ENCODE data around the gene SREK1. TPM values are rescaled to one million over a fixed set of nuclear protein-coding genes. Genes with fewer than 3 reads are reported as not detected.
"Not testable (repeated sequence)": the region's sequence is repeated elsewhere in the genome, so short reads cannot be mapped to it uniquely, and the experiment has no call there.

Gene SREK1
- total and polyA plus RNA-seq, 3 donors from 2014 or later = 28.4 to 139 (median 108) TPM

- H3K27me3 ChIP-seq = no peaks in the 10 kb centered on the region
- TF ChIP-seq POLR2A (IDR thresholded peaks at IDR 0.05) (no peak), CTCF (IDR thresholded peaks at IDR 0.05) (no peak)
- H3K27ac ChIP-seq = peak overlapping the region in 1 of 2 donors; percentile 33
- no peaks in the 10 kb centered on the region for H3K9me3 ChIP-seq
- H3K4me1 ChIP-seq = peaks cover 16% of the 10 kb centered on the region
- H3K36me3 ChIP-seq (ENCODE audit: low read depth, missing control alignments) = no peaks in the 10 kb centered on the region
- intact Hi-C loops (cut with DNase I; ENCODE audit: low total_unique reads) = no loop called here
- H3K4me3 ChIP-seq = no peak overlapping the region
- DNase-seq = peak; percentile 24
- WGBS, 2 donors = 55 to 59% methylated on average over 10 of the region's 10 CpGs
Observed at GRCh38 chr5:66207800-66208561, 63.9 kb downstream of the SREK1 start.

GRCh38 chr5:66209350-66209749 lies 65.2 kb downstream of the SREK1 start:
- no peak for TF ChIP-seq CTCF (IDR thresholded peaks at IDR 0.05)
- no peak for TF ChIP-seq POLR2A (IDR thresholded peaks at IDR 0.05)
- no peak overlapping the region for H3K4me3 ChIP-seq
- H3K4me1 ChIP-seq = peaks cover 16% of the 10 kb centered on the region
- intact Hi-C loops (cut with DNase I; ENCODE audit: low total_unique reads) = no loop called here
- H3K36me3 ChIP-seq (ENCODE audit: low read depth, missing control alignments) = no peaks in the 10 kb centered on the region
- no peak for DNase-seq
- no peaks in the 10 kb centered on the region for H3K9me3 ChIP-seq
- no peaks in the 10 kb centered on the region for H3K27me3 ChIP-seq
- 92 to 95% methylated on average over 4 of the region's 4 CpGs for WGBS, 2 donors
- peak overlapping the region in 1 of 2 donors; percentile 36 for H3K27ac ChIP-seq

GRCh38 chr5:66209794-66210193 lies 65.7 kb downstream of the SREK1 start:
- Histone ChIP-seq H3K9me3 (no peaks in the 10 kb centered on the region), H3K27me3 (no peaks in the 10 kb centered on the region), H3K27ac (peak overlapping the region in 1 of 2 donors; percentile 36), H3K4me3 (no peak overlapping the region), H3K36me3 (ENCODE audit: low read depth, missing control alignments) (no peaks in the 10 kb centered on the region), H3K4me1 (peaks cover 16% of the 10 kb centered on the region)
- peak; percentile 57 for DNase-seq
- WGBS, 2 donors = 36 to 39% methylated on average over 5 to 6 of the region's 6 CpGs
- no peak for TF ChIP-seq POLR2A (IDR thresholded peaks at IDR 0.05)
- no peak for TF ChIP-seq CTCF (IDR thresholded peaks at IDR 0.05)
- intact Hi-C loops (cut with DNase I; ENCODE audit: low total_unique reads) = no loop called here

GRCh38 chr5:66213533-66213932 lies 69.4 kb downstream of the SREK1 start:
- TF ChIP-seq CTCF (IDR thresholded peaks at IDR 0.05) (no peak), POLR2A (IDR thresholded peaks at IDR 0.05) (no peak)
- intact Hi-C loops (cut with DNase I; ENCODE audit: low total_unique reads) = no loop called here
- Histone ChIP-seq H3K36me3 (ENCODE audit: low read depth, missing control alignments) (no peaks in the 10 kb centered on the region), H3K4me3 (no peak overlapping the region), H3K9me3 (no peaks in the 10 kb centered on the region), H3K27ac (no peak overlapping the region), H3K4me1 (peaks cover 14% of the 10 kb centered on the region), H3K27me3 (no peaks in the 10 kb centered on the region)
- DNase-seq = no peak
- WGBS, 2 donors = 84 to 90% methylated on average over 2 of the region's 2 CpGs

GRCh38 chr5:66222455-66222854 lies 78.4 kb downstream of the SREK1 start:
- Histone ChIP-seq H3K4me3 (no peak overlapping the region), H3K27me3 (no peaks in the 10 kb centered on the region), H3K36me3 (ENCODE audit: low read depth, missing control alignments) (no peaks in the 10 kb centered on the region), H3K4me1 (no peaks in the 10 kb centered on the region), H3K9me3 (no peaks in the 10 kb centered on the region), H3K27ac (no peak overlapping the region)
- 79 to 84% methylated on average over 2 to 5 of the region's 5 CpGs for whole genome bisulfite sequencing, 2 donors
- TF ChIP-seq CTCF (IDR thresholded peaks at IDR 0.05) = no peak
- no peak for TF ChIP-seq POLR2A (IDR thresholded peaks at IDR 0.05)
- intact Hi-C loops (cut with DNase I; ENCODE audit: low total_unique reads) = no loop called here
- no peak for DNase-seq

GRCh38 chr5:66222896-66223295 lies 78.8 kb downstream of the SREK1 start:
- H3K27me3 ChIP-seq; H3K27ac ChIP-seq; H3K36me3 ChIP-seq (ENCODE audit: low read depth, missing control alignments); DNase-seq; H3K4me3 ChIP-seq; intact Hi-C loops (cut with DNase I; ENCODE audit: low total_unique reads); H3K9me3 ChIP-seq; H3K4me1 ChIP-seq: not testable (repeated sequence)
- WGBS, 2 donors = 83 to 90% methylated on average over 4 of the region's 4 CpGs

Measured in testis (tissue), 3 donors.